ENCODE data around the gene LAMA3. TPM values are rescaled to one million over a fixed set of nuclear protein-coding genes. Genes with fewer than 3 reads are reported as not detected.
A peak's percentile ranks its signal among the peaks of the same experiment; 100 is the strongest.

LAMA3 gene
- total and polyA plus RNA-seq, 2 experiments from 2014 or later = 3.9 to 4.9 TPM

GRCh38 chr18:23970161-23971096, 281.2 kb downstream of the LAMA3 start (continued):
- no peak for TF ChIP-seq REST (IDR thresholded peaks at IDR 0.05; ENCODE audit: unreplicated experiment)

- no peak overlapping the region for H3K4me3 Mint-ChIP-seq
- Histone ChIP-seq H2AFZ (peak overlapping the region; percentile 47; the same call in 1 of the 2 replicates), H3K4me1 (ENCODE audit: insufficient read depth) (peaks cover 19% of the 10 kb centered on the region), H4K20me1 (replicated peaks; ENCODE audit: insufficient read depth) (no peaks in the 10 kb centered on the region), H3K4me3 (no peak overlapping the region), H3K27ac (ENCODE audit: low read depth) (no peak overlapping the region), H3K27me3 (ENCODE audit: insufficient read depth) (no peaks in the 10 kb centered on the region), H3K4me2 (no peak overlapping the region), H3K36me3 (ENCODE audit: insufficient read depth) (no peaks in the 10 kb centered on the region), H3K79me2 (replicated peaks; ENCODE audit: insufficient read depth) (no peaks in the 10 kb centered on the region), H3F3A (replicated peaks; ENCODE audit: low read depth) (no peaks in the 10 kb centered on the region), H3K9me2 (ENCODE audit: insufficient read depth) (peaks cover 6% of the 10 kb centered on the region)
- TF ChIP-seq NANOG (IDR thresholded peaks at IDR 0.05; ENCODE audit: borderline replicate concordance) (no peak), ZNF331 (CRISPR knock-in tag; IDR thresholded peaks at IDR 0.05; ENCODE audit: low read depth) (no peak), EZH2 (IDR thresholded peaks at IDR 0.05; ENCODE audit: low read depth, unreplicated experiment) (no peak), CTCF (conservative IDR thresholded peaks at IDR 0.05; ENCODE audit: low read depth in 2 of 2) (no peak), POLR2AphosphoS5 (IDR thresholded peaks at IDR 0.05; ENCODE audit: low read depth) (no peak), CREB1 (CRISPR knock-in tag; IDR thresholded peaks at IDR 0.05; ENCODE audit: low read depth) (no peak), JUNB (IDR thresholded peaks at IDR 0.05; ENCODE audit: unreplicated experiment) (no peak)
- ATAC-seq (no peak), DNase-seq (ENCODE audit: low spot score) (no peak)
- no peaks in the 10 kb centered on the region for H3K36me3 Mint-ChIP-seq (ENCODE audit: low read depth)
- H3K27ac Mint-ChIP-seq = no peak overlapping the region
- peaks cover 2% of the 10 kb centered on the region for H3K27me3 Mint-ChIP-seq (ENCODE audit: insufficient read depth, low read depth, poor library complexity)
- H3K4me1 Mint-ChIP-seq = peaks cover 13% of the 10 kb centered on the region
- no peaks in the 10 kb centered on the region; the same call in 2 of the 3 replicates for H3K9me3 Mint-ChIP-seq
Observed at GRCh38 chr18:23971097-23971440, 281.8 kb downstream of the LAMA3 start.
